ENCODE measurements around the gene BANP.
"Not testable (repeated sequence)": the region's sequence is repeated elsewhere in the genome, so short reads cannot be mapped to it uniquely, and the experiment has no call there.

BANP gene

DNA sequence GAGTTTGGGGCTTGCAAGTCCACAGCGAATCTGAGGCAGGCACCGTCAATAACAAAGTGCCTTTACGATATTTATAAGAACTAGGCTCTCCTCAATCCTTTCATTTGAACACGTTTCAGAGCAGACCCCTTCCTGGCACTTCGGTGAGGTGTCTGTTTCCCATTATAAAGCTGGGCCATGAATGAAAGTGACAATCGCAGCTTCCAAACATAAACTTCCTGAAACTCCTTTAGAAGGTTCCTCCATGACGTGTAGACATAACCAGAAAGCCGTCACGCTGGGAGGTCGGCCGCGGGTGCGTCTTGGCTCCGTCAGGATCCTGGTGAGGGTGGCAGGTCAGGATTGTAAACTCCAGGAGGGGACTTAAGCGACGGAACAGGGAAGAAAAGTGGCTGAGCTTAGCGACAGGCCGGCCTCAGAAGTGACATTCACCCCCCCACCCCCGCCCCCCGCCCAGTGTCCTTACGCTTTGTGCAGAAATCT, 150.4 kb downstream of the BANP start:
- DNase-seq (ENCODE audit: low read depth, low spot score) = not testable (repeated sequence)

DNA sequence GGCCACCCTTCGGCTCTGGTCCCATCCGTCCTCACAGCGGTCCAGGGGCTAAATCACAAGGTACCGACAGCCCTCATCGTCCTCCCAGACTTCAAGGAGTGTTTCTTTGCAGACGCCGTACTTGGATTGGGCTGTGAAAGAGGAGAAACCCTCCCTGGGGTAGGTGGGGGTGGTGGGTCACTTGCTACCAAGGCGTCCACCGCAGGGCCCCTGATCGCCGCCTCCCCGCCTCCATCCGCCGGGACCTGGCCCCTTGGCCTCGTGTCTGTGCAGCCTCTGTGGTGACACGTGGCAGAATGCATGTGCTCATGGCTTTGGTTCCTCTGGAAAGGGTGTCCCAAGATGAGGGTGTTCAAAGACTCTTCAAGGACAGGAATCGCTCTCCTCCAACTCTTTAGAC, 151.4 kb downstream of the BANP start:
- DNase-seq (ENCODE audit: low read depth, low spot score) = no peak

DNA sequence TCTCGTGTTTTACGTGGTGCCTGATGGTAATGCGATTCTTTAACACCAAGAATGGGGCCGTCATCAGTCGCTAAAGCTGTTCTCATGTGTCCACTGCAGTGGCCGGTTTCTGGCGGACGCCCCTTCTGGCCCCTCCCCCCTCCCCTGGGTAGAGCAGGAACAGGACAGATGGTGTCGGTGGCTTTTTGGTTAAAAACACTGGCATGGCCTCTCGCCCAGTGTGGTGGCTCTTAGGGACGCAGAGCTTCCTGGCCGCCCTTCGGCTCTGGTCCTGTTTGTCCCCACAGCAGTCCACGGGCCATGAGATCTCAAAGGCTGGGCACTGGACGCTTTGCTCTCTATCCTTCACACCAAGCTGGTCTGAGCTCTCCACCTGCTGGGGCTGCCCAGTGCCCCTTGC, 151.8 kb downstream of the BANP start:
- no peak for DNase-seq (ENCODE audit: low read depth, low spot score)

GRCh38 chr16:88103581-88104188, 152.5 kb downstream of the BANP start:
- DNase-seq (ENCODE audit: low read depth, low spot score) = no peak

DNA sequence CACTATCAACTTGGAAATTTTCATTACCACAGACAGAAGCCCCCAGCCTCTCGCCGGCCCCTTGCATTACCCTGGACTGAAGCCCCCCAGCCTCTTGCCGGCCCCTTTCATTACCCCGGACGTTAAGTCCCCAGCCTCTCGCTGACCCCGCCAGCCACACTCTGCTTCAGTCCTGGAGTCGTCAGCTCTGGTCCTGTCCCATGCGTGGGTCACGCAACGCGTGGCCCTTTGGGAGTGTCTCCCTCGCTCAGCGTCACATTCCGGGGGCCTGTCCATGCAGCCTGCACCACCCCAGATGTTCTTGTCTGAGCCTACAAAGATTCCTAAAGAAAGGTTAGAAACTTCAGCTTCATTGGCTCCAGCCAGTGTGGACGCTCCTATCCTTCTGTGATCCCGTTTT, 153.1 kb downstream of the BANP start:
- DNase-seq (ENCODE audit: low read depth, low spot score) = not testable (repeated sequence)

GRCh38 chr16:88105574-88106140, 154.4 kb downstream of the BANP start:
- not testable (repeated sequence) for DNase-seq (ENCODE audit: low read depth, low spot score)

DNA sequence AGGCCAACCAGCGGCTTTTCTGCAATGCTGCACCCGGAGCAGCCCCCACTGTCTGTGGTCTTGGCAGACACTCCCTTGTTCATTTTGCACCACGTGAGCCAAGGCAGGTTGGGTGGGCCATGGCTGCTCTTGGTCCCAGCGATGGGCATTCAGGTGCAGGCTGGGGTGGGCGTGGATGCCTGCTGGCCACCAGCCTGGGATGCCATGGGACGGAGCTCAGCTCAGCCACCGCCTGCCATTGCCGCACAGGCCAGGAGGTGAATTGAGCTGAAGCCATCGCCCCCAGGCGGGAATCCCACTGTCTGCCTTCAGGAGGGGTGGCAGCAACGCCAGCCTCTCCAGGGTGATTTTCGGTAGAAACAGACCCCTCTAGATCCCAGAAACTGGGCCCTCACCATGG, 155.3 kb downstream of the BANP start:
- DNase-seq (ENCODE audit: low read depth, low spot score) = not testable (repeated sequence)

- DNase-seq (ENCODE audit: low read depth, low spot score) = no peak
Measured at GRCh38 chr16:88108762-88109161, 157.5 kb downstream of the BANP start.

GRCh38 chr16:88109726-88110621, 158.7 kb downstream of the BANP start:
- DNase-seq (ENCODE audit: low read depth, low spot score) = not testable (repeated sequence)

DNA sequence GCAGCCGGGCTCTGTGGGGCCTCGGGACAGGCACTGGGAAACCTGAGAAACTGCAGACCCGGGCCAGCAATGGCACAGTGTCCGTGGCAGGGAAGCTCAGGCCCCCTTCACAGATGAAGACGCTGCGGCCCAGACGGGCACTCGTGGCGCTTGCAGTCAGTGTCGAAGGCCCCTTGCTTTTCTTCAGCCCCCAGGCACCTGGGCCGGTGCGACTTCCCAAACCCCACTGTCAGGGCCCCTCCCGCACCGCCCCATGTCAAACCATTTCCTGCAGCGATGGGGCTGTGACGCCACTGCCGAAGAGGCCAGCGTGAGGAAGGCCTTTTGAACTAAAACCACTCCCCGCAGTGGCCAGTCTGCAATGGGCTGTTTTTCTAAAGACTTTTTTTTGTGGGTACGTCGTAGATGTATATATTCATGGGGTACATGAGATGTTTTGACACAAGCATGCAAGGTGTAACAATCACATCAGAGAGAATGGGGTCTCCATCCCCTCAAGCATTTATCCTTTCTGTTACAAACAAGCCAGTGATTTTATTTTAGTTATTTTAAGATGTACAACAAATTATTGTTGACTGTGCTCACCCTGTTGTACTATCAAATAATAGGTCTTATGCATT, 159.8 kb downstream of the BANP start:
- DNase-seq (ENCODE audit: low read depth, low spot score) = not testable (repeated sequence)

DNA sequence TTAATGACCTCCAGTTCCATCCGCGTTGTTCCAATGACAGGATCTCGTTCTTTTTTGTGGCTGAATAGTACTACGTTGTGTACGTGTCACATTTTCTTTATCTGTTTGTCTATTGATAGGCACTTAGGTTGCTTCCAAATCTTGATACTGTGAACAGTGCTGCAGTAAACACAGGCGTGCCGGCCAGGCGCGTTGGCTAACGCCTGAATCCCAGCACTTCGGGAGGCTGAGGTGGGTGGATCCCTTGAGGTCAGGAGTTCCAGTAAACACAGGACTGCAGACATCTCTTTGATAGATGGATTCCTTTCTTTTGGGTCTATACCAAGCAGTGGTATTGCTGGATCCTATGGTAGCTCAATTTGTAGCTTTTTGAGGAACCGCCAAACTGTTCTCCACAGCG, 160.7 kb downstream of the BANP start:
- not testable (repeated sequence) for DNase-seq (ENCODE audit: low read depth, low spot score)

DNA sequence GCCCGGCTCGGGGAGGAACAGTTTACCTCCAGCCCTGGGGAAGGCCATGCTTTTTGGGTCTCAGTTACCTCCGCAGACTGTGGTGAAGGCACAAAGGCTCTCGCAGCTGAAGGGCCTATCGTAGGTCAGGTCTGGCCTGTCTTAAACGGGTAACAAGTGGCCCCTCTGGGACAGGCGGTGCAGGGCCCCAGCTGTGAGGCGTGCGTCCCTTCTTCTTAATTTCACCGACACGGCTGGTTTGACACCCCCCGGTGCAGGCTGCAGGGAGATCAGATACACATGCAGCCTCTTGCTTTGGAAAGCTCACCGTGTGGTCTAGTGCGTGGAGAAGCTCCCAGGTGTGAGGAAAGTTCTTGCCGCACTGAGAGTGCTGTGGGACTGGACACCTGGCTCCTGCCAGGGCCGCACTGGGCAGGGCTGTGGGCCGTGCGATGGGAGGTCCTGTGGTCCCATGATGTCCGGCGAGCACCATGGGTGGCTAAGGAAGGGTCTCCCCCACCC, 162.4 kb downstream of the BANP start:
- DNase-seq (ENCODE audit: low read depth, low spot score) = no peak

- DNase-seq (ENCODE audit: low read depth, low spot score) = not testable (repeated sequence)
Measured at GRCh38 chr16:88114541-88115228, 163.5 kb downstream of the BANP start.

DNA sequence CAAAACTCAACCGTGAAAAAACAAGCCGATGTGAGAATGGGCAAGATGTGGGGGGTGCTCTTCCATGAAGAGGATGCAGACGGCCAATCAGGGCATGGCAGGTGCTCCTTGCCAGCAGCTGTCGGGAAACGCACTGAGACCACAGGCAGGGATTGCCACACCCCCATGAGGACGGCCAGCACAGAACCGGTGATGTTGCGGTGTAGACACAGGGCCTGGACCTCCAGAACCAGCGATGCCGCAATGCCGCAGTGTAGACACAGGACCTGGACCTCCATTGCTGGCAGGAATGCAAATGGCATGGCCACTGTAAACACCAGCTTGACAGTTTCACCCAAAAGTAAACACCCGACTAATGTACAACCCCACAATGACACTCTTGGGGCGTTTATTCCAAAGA, 164.9 kb downstream of the BANP start:
- no peak for DNase-seq (ENCODE audit: low read depth, low spot score)

DNA sequence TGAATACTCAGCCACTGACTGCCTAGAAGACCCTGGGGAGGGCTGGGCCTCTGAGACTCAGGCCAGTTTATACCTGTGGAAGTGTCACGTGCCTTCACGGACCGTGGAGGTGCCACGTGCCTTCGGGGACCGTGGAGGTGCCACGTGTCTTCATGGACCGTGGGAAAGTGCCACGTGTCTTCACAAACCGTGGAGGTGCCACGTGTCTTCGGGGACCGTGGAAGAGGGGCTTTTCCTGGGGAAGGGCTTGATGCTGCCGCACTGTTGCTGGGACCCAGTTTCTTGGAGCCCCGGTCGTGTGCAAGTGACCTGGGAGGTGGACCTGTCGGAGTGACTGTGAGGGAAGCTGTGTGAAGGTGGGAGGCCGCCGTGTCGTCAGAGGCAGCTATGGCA, 166.2 kb downstream of the BANP start:
- no peak for DNase-seq (ENCODE audit: low read depth, low spot score)

DNA sequence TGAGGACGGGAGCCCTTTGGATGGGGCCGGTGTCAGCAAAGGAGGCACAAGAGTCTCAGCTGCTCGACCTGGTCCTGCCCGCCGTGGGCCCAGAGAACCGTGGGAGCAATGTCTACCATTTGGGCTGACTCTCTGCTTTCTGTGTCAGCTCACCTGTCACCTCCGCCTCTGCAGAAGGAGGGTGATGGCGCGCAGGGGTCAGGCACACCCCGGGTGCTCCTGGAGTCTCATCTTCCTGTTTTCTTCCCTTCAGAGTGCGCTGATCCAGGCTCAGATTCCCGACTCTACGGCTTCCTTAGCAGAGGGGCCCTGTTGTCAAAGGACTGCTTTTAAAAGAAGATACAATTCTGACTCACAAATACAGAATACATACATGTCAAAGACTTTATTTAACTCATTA, 167.1 kb downstream of the BANP start:
- DNase-seq (ENCODE audit: low read depth, low spot score) = no peak

- DNase-seq (ENCODE audit: low read depth, low spot score) = not testable (repeated sequence)
Measured at GRCh38 chr16:88118852-88119741, 167.9 kb downstream of the BANP start.

DNA sequence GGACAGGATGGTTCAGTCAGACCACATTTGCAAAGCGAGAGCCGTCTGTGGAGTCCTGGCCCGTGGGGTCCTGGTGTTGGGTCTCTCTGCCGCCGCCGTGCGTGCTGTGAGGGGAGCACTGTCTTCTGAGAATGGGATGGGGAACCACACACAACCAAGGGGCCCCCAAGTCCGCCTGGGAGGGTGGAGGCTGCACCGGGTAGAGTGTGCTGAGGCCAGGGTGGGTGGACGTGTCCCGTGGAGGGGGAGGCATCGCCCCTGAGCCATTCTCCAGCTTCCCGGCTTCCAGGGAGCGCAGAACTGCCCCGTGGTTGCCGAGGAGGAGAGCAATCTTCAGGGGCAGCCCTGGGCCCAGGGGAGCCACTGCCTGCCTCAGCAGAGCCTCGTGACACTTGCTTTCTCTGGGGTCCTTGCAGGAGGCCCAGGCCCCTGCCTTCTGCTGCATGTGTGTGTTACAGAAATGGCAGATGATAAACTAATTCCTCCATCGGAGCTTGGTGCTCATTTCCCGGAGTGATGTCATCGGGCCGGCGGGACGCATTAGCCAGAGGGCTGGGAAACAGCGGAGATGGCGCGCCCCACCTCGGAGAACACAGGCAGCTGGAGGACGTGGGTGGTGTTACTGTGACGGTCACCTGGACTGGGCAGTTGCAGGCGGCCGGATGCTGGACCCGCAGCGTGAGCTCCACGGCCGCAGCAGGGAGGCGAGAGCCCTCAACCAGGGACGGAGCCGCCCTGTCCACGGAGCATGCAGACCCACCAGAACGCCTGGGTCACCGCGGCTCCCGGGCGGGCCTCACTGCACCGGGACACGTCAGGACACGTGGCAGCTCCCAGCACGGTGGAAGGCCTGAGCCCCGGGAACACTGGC, 168.9 kb downstream of the BANP start:
- DNase-seq (ENCODE audit: low read depth, low spot score) = not testable (repeated sequence)

DNA sequence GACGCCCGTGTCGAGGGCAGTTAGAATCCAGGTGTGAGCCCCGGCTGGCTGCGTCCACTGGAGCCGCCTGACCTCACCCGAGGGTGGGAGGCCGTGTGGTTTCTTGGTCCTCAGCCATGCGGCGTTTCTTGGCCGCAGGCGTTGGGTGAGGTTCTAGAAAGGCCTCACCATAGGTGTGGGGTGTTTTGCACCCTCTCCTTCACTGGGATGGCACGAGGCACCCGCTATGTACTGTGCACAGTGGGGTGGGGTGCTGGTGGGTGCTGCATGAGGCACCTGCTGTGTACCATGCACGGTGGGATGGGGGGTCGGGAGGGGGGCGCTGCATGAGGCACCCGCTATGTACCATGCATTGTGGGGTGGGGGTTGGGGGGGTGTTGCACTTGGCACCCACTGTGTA, 169.6 kb downstream of the BANP start:
- no peak for DNase-seq (ENCODE audit: low read depth, low spot score)
